Ovary (tissue), 9 donors: ENCODE measurements around the gene MRAP2. TPM values are rescaled to one million over a fixed set of nuclear protein-coding genes. Genes with fewer than 3 reads are reported as not detected.
"Not testable (repeated sequence)": the region's sequence is repeated elsewhere in the genome, so short reads cannot be mapped to it uniquely, and the experiment has no call there.

Source experiments
- DNase-seq, 5 donors: peaks; one replicate each; pipeline ENCODE4 v3.0.0-alpha.2; 2019 to 2020
- H3K27ac ChIP-seq, 2 donors: fragments of 200-600 bp; one replicate each; pipeline versions ENCODE4 v1.5.1 to v1.8.0; 2019 to 2022
- H3K27me3 ChIP-seq: fragments of 200-600 bp; one replicate; pipeline ENCODE4 v1.8.0; 2022
- H3K36me3 ChIP-seq: fragments of 200-600 bp; sonication (generic); one replicate; pipeline ENCODE4 v1.5.1; 2019
- H3K4me1 ChIP-seq: one replicate; pipeline ENCODE4 v1.8.1; 2013; ENCODE audit warnings: mild to moderate bottlenecking, moderate library complexity; ENCODE audit not compliant: insufficient read depth
- H3K4me3 ChIP-seq: fragments of 200-600 bp; sonication (generic); one replicate; pipeline ENCODE4 v1.5.1; 2017
- H3K9me3 ChIP-seq, 2 donors: fragments of 200-600 bp in 1 of 2; sonication (generic) in 1 of 2; one replicate each; pipeline versions ENCODE4 v1.5.1 to v1.8.1; 2013 to 2019; ENCODE audit warnings: mild to moderate bottlenecking in 1 of 2, moderate library complexity in 1 of 2
- CTCF ChIP-seq, 3 donors: fragments of 450-650 bp in 2 of 3; fragments of 200-600 bp in 1 of 3; IDR thresholded peaks; one replicate each; pipeline versions ENCODE4 v1.5.1 to v1.8.0; 2016 to 2022; ENCODE audit warnings: antibody characterized with exemption in 3 of 3, mild to moderate bottlenecking in 1 of 3
- EP300 ChIP-seq: sonication (generic); formaldehyde crosslinking; IDR thresholded peaks from one replicate; pipeline ENCODE4 v1.6.1; 2017; ENCODE audit warnings: antibody characterized with exemption
- POLR2A ChIP-seq: fragments of 450-650 bp; IDR thresholded peaks from one replicate; pipeline ENCODE4 v1.6.1; 2017; ENCODE audit warnings: antibody characterized with exemption, mild to moderate bottlenecking, moderate library complexity
- WGBS, 3 donors: extraction: QIAGEN DNeasy Blood & Tissue Kit in 1 of 3; methylation state at CpG; one replicate each; pipeline versions ENCODE4 v1.1.5 to v1.1.7; 2013 to 2017; 5-methylcytosine and 5-hydroxymethylcytosine counted together
- intact Hi-C, 4 donors: fragments of 100-400 bp; cut with DNase I; formaldehyde crosslinking; loops; one replicate each; pipeline versions ENCODE4 v1.11.0 to v1.15.1; 2022 to 2023
- polyA plus RNA-seq, 2 donors: library from polyadenylated mRNA; stranded (reverse); fragments of 200-250 nt in 1 of 2; fragments of 350-450 nt in 1 of 2; fragmentation: Illumina TruSeq in 1 of 2; extraction: RNeasy Lipid Tissue Mini Kit (QIAGEN cat#74804) in 1 of 2; gene quantifications; one replicate each; pipeline ENCODE4 v1.2.3, GENCODE V29; 2013 to 2014
- total RNA-seq, 7 donors: library from RNA; depleted of rRNA in 2 of 7; stranded (reverse); fragments of >200 nt in 2 of 7; fragmentation: NEBNext Ultra II Directional in 3 of 7; extraction: Animal tissue kit (Norgen Biotek cat#: 25700) in 3 of 7; gene quantifications; one replicate each; pipeline versions ENCODE4 v1.1.0 to v1.2.4, GENCODE V29; 2016 to 2023
- donor health status: DM: no; HTN: no; CAD: no; lungs with moderate emphysema.
- donor health status: DM: no; HTN: no; CAD: no.
- donor health status: Bipolar disorder and iron deficiency.
- donor health status: DM: yes; HTN: yes; CAD: no.
- donor health status: DM: no; HTN: no; CAD: no.
- donor health status: DM: yes; HTN: yes; CAD: no.

Gene MRAP2
- total and polyA plus RNA-seq, 9 donors: 0.20 to 4.7 (median 1.2) TPM

DNA sequence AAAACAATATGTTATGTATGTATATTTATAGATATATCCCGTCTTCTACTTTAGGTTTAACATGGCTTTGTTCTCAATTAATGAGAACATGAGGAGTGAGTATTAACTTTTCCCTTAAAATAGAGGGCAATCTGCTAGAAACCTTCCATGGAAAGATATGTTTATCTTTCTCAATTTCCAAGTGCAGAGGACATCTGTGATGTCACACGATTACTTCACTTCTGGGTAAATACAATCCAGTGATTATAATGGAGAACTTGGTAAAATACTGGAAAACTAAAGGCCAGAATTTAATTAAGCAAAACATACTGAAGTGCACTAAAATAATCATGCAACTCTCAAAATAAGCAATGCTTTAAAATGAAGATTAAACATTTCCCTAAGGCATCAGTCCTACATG, 11.9 kb upstream of the MRAP2 start:
- Histone ChIP-seq H3K27me3 (no peaks in the 10 kb centered on the region), H3K4me1 (peaks cover 2% of the 10 kb centered on the region), H3K9me3 (no peaks in the 10 kb centered on the region), H3K4me3 (no peak overlapping the region), H3K27ac (no peak overlapping the region), H3K36me3 (no peaks in the 10 kb centered on the region)
- TF ChIP-seq CTCF (IDR thresholded peaks at IDR 0.05) (no peak), POLR2A (no peak), EP300 (no peak)
- no peak for DNase-seq
- intact Hi-C loops: no loop called here
- 89 to 95% (median 91%) methylated on average over 2 of the region's 2 CpGs for WGBS, 3 donors

DNA sequence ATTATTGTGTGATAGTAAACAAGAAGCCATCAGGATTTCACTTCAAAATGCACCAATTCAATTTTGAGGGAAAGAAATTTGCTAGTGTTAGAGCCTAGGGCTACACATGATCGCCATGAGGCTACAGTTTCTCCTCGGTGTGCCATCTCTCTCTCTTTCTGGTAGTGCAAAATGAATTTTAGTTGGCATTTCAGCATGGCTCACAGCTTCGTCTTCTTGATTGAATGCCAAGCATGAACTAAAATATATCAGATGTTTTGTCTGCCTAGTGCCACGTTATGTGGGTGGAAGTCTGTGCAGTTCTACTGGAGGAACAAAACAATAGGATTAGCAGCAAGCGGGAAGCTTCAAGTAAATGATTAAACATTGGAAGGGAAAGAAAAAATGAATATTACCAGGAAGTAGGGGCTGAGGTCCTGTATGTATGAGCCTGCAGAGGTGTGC, 6.8 kb upstream of the MRAP2 start:
- intact Hi-C loops: no loop called here
- Histone ChIP-seq H3K27ac (no peak overlapping the region), H3K27me3 (no peaks in the 10 kb centered on the region), H3K36me3 (no peaks in the 10 kb centered on the region), H3K4me1 (peaks cover 10% of the 10 kb centered on the region), H3K4me3 (no peak overlapping the region), H3K9me3 (no peaks in the 10 kb centered on the region)
- 31 to 56% (median 35%) methylated on average over 5 of the region's 5 CpGs for WGBS, 3 donors
- no peak for DNase-seq
- TF ChIP-seq EP300: no peak
- TF ChIP-seq CTCF (IDR thresholded peaks at IDR 0.05): no peak
- no peak for TF ChIP-seq POLR2A

DNA sequence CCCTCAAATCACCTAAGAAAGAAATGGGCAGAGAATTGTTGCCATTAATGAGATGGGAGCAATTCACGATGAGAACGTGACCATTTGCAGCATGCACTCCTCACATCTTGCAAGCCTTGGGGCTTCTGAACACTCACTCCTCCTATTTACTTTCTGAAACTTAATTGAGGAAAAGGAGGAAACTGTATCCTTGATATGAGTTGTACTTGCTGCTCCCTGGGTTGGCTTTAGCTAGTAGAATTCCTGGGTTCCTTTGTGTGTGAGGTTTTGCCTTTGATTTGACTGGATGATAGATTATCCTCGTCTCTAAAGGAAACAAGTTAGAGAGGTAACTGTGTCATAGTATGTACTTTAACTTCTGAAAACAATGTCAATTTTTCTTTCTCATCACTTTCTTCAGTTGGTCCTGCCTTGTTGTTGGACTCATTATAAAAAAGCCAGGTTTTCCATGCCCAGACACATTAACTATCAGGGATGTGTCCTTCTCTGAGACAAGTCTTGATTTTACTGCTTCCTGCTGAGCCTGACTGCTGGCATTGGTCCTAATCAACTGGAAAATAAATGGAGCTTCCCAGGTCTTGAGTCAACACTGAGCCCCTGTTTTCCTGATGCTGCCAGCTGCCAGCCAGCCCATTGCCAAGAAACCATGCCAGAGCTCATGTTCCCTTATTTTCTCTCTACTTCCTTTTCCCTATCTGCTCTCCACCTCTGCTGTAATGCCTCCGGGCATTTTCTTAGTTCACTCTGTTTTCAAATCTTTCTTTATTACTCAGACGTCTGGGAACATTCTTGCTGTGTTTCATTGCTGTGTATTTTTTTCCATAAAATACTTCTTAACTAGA, 6.0 kb upstream of the MRAP2 start:
- Histone ChIP-seq H3K27me3 (no peaks in the 10 kb centered on the region), H3K27ac (no peak overlapping the region), H3K9me3 (no peaks in the 10 kb centered on the region), H3K4me3 (no peak overlapping the region), H3K36me3 (no peaks in the 10 kb centered on the region), H3K4me1 (peaks cover 10% of the 10 kb centered on the region)
- no peak for TF ChIP-seq CTCF (IDR thresholded peaks at IDR 0.05)
- TF ChIP-seq POLR2A: no peak
- TF ChIP-seq EP300: no peak
- DNase-seq: peak in 2 of 5 donors; percentile 31 to 35
- intact Hi-C loops: no loop called here
- 10 to 14% (median 11%) methylated on average over 5 of the region's 5 CpGs for WGBS, 3 donors

- Histone ChIP-seq H3K4me1 (peaks cover 10% of the 10 kb centered on the region), H3K27me3 (no peaks in the 10 kb centered on the region), H3K36me3 (no peaks in the 10 kb centered on the region), H3K9me3 (no peaks in the 10 kb centered on the region), H3K27ac (no peak overlapping the region), H3K4me3 (no peak overlapping the region)
- TF ChIP-seq CTCF (IDR thresholded peaks at IDR 0.05) (no peak), EP300 (no peak), POLR2A (no peak)
- intact Hi-C loops: no loop called here
- no peak for DNase-seq
- WGBS, 3 donors: 90 to 100% (median 94%) methylated on average over 1 of the region's 1 CpG
Observed at GRCh38 chr6:84028350-84028749, 5.2 kb upstream of the MRAP2 start.

DNA sequence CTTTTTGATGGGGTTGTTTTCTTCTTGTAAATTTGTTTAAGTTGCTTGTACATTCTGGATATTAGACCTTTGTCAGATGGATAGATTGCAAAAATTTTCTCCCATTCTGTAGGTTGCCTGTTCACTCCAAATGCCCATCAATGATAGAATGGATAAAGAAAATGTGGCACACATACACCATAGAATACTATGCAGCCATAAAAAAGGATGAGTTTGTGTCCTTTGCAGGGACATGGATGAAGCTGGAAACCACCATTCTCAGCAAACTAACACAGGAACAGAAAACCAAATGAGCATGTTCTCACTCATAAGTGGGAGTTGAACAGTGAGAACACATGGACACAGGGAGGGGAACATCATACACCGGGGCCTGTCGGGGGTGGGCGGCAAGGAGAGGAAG, 1.6 kb upstream of the MRAP2 start:
- H3K36me3 ChIP-seq, DNase-seq, H3K9me3 ChIP-seq, H3K4me3 ChIP-seq, H3K27me3 ChIP-seq, H3K27ac ChIP-seq, H3K4me1 ChIP-seq, intact Hi-C loops: not testable (repeated sequence)
- WGBS, 3 donors: 75 to 83% (median 75%) methylated on average over 3 of the region's 3 CpGs
